ENCODE measurements around the gene AQP10. TPM values are rescaled to one million over a fixed set of nuclear protein-coding genes. Genes with fewer than 3 reads are reported as not detected.
"Not testable (repeated sequence)": the region's sequence is repeated elsewhere in the genome, so short reads cannot be mapped to it uniquely, and the experiment has no call there.

AQP10 gene
- total and polyA plus RNA-seq, 9 of the 15 experiments (the other 6 are each of a cell fraction or from before 2014, with no cell fraction given) = 0.37 to 9.7 (median 1.9) TPM

DNA sequence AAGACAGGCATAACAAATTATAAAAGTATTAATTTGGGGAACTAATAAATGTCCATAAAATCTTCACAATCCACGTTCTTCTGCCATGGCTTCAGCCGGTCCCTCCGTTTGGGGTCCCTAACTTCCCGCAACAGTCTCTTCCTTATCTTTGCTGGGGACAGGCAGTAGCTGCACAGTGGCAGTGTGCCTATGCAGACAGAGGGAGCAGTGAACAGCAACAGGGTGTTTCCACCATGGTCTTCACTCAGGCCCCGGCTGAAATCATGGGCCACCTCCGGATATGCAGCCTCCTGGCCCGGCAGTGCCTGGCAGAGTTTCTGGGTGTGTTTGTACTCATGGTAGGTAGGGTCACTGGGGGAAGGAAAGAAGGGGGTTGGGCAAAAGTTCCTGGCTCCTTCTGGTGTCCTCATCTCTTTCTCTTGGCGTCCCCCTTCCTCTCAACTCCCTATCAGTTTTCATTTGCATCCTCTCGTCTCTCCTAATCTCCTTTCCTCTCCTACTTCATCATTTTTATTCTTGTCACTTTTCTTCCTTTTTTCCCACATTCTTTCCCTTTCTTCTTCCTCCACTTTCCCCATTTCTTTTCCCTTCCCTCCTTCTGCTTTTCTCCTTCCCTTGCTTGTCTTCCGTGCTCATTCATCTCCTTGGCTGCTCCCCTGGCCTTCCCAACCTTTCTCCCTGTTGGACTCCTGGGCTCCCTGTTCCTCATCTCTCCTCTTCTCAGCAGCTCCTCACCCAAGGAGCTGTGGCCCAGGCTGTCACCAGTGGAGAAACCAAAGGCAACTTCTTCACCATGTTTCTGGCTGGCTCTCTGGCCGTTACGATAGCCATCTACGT, 8.4 kb upstream of the AQP10 start (continued):
- TF ChIP-seq, protein P1, sequence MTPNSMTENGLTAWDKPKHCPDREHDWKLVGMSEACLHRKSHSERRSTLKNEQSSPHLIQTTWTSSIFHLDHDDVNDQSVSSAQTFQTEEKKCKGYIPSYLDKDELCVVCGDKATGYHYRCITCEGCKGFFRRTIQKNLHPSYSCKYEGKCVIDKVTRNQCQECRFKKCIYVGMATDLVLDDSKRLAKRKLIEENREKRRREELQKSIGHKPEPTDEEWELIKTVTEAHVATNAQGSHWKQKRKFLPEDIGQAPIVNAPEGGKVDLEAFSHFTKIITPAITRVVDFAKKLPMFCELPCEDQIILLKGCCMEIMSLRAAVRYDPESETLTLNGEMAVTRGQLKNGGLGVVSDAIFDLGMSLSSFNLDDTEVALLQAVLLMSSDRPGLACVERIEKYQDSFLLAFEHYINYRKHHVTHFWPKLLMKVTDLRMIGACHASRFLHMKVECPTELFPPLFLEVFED (CRISPR knock-in tag; conservative IDR thresholded peaks at IDR 0.05) = peak; percentile 76; the same call in 1 of the 2 replicates
- TF ChIP-seq OTX1 (CRISPR knock-in tag; IDR thresholded peaks at IDR 0.05) = 0 out of 2 replicates have a peak, but pooled peaks have one; percentile 69
- TF ChIP-seq ARHGAP35 (IDR thresholded peaks at IDR 0.05; ENCODE audit: partially characterized antibody) = peak; percentile 82
- TF ChIP-seq, protein P2, sequence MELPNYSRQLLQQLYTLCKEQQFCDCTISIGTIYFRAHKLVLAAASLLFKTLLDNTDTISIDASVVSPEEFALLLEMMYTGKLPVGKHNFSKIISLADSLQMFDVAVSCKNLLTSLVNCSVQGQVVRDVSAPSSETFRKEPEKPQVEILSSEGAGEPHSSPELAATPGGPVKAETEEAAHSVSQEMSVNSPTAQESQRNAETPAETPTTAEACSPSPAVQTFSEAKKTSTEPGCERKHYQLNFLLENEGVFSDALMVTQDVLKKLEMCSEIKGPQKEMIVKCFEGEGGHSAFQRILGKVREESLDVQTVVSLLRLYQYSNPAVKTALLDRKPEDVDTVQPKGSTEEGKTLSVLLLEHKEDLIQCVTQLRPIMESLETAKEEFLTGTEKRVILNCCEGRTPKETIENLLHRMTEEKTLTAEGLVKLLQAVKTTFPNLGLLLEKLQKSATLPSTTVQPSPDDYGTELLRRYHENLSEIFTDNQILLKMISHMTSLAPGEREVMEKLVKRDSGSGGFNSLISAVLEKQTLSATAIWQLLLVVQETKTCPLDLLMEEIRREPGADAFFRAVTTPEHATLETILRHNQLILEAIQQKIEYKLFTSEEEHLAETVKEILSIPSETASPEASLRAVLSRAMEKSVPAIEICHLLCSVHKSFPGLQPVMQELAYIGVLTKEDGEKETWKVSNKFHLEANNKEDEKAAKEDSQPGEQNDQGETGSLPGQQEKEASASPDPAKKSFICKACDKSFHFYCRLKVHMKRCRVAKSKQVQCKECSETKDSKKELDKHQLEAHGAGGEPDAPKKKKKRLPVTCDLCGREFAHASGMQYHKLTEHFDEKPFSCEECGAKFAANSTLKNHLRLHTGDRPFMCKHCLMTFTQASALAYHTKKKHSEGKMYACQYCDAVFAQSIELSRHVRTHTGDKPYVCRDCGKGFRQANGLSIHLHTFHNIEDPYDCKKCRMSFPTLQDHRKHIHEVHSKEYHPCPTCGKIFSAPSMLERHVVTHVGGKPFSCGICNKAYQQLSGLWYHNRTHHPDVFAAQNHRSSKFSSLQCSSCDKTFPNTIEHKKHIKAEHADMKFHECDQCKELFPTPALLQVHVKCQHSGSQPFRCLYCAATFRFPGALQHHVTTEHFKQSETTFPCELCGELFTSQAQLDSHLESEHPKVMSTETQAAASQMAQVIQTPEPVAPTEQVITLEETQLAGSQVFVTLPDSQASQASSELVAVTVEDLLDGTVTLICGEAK (IDR thresholded peaks at IDR 0.05) = peak; percentile 17; the same call in 1 of the 2 replicates
- TF ChIP-seq, protein P2 (CRISPR knock-in tag; IDR thresholded peaks at IDR 0.05) = not testable (repeated sequence)
- TF ChIP-seq, protein P3, sequence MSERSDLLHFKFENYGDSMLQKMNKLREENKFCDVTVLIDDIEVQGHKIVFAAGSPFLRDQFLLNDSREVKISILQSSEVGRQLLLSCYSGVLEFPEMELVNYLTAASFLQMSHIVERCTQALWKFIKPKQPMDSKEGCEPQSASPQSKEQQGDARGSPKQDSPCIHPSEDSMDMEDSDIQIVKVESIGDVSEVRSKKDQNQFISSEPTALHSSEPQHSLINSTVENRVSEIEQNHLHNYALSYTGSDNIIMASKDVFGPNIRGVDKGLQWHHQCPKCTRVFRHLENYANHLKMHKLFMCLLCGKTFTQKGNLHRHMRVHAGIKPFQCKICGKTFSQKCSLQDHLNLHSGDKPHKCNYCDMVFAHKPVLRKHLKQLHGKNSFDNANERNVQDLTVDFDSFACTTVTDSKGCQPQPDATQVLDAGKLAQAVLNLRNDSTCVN (CRISPR knock-in tag; IDR thresholded peaks at IDR 0.05) = 0 out of 2 replicates have a peak, but pooled peaks have one; percentile 44
- TF ChIP-seq, protein P4, sequence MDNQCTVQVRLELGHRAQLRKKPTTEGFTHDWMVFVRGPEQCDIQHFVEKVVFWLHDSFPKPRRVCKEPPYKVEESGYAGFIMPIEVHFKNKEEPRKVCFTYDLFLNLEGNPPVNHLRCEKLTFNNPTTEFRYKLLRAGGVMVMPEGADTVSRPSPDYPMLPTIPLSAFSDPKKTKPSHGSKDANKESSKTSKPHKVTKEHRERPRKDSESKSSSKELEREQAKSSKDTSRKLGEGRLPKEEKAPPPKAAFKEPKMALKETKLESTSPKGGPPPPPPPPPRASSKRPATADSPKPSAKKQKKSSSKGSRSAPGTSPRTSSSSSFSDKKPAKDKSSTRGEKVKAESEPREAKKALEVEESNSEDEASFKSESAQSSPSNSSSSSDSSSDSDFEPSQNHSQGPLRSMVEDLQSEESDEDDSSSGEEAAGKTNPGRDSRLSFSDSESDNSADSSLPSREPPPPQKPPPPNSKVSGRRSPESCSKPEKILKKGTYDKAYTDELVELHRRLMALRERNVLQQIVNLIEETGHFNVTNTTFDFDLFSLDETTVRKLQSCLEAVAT (IDR thresholded peaks at IDR 0.05) = peak; percentile 52 to 68; a peak in 1 of 4 replicates
